Hematopoietic multipotent progenitor cell treated with erythropoietin and hydrocortisone succinate and interleukin-3 and kit ligand, for 17 days (in vitro differentiated cells): ENCODE data around the gene SLC24A3.

Experiments used
- DNase-seq: peaks from one replicate; pipeline ENCODE4 v3.0.0-alpha.2; 2015; ENCODE audit warnings: low spot score

The SLC24A3 gene

DNA sequence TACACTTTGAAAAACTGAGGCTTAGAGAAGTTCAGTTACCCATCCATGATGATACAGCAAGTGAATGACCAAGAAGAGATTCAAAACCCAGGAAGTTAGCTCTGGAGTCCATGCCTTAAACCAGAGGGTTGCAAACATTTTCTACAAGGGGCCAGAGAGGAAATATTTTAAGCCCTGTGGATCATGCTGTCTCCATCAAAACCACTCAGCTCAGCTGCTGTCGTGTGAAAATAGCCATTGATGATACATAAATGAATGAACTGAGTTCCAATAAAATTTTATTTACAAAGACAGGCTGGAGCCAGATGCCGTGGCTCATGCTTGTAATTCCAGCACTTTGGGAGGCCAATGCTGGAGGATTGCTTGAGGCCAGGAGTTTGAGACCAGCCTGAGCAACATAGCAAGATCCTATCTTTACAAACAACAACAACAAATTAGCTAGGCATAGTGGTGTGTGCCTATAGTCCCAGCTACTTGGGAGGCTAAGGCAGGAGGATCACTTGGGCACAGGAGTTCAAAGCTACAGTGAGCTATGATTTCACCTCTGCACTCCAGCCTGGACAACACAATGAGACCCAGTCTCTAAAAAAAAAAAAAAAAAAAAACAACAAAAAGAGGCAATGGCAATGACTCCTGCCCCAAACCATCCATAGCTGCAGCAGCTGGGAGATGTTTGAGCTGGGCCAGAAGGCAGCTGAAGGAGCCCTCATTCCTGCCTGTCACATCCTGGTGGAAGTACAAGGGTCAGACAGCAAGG lies 501.6 kb downstream of the SLC24A3 start:
- DNase-seq: no peak

DNA sequence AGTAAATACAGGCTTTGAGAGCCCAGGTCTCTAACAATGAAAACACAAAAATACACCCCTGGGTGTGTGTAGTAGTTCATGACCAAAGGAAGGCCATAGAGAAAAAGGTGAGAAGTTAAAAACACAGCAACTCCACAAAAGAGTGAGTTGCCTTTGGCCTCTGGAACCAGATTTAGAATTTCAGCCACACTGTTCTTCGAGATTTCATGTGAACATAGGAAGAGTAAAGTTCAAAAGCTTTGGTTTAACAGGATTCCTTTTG lies 502.1 kb downstream of the SLC24A3 start:
- DNase-seq: no peak

DNA sequence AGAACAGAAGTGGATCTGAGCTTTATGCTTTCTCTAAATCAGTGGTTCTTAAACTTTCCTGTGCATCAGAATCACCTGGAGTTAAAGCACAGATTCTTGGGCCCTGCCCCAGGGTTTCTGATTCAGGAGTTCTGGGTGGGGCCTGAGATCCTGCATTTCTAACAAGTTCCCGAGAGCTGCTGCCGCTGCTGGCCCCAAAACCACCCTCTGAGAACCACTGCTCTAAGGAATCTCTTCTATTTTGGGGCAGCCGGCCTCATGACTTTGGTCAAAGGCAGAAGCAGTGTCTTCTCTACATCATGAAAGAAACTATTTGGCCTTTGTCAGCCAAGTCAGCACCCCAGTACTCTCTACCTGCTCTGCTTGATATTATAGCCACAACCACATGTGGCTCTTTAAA lies 503.5 kb downstream of the SLC24A3 start:
- no peak for DNase-seq

DNA sequence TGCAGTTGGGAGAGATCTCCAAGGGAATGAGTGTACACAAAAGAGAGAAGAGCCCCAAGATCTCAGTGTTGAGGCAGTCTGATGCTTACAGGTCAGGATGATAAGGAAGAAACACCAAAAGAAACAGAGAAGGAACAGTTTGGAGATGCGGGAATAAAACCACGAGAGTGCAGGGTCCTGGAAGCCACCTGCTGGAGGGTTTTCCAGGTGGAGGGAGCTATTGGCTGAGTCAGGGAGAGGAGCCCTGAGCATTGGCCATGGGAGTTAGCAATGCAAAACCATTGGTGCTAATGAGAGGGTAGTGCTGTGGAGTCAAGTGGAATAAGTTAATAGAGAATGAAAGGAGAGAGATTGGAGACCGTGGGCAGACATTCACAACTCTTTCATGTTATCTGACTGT lies 506.4 kb downstream of the SLC24A3 start:
- DNase-seq: no peak

DNA sequence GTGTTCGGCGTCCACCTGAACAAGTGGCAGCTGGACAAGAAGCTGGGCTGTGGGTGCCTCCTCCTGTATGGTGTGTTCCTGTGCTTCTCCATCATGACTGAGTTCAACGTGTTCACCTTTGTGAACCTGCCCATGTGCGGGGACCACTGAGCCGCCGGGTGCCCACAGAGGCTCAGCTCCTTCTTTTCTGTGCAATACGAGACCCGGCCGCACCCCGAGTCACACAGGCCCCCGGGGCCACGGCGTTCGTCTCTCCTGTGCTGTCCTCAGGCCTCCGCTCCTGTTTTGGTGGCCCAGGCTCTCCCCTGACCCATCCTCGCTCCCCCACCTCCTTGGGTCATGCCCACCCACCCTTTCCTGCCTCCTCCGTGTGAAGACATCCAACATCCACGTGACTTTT lies 508.5 kb downstream of the SLC24A3 start:
- no peak for DNase-seq

DNA sequence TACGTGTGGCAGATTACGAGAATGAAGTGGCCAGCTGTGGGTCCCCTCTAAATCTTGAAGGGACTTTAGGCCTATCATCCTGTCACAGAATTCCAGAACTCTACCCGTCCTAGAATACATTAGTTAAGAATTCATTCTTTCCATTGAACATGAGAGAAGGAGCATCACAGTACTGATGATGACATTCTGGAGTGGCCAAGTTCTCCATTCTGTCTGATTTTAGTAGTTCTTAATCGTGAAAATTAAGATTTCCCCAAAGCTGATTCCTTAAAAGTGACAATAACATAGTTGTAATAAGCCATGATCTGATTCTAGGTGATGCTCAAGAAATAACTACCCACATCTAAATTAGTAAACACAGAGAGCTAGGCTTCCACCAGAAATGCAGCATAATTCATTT lies 510.6 kb downstream of the SLC24A3 start:
- DNase-seq: no peak

DNA sequence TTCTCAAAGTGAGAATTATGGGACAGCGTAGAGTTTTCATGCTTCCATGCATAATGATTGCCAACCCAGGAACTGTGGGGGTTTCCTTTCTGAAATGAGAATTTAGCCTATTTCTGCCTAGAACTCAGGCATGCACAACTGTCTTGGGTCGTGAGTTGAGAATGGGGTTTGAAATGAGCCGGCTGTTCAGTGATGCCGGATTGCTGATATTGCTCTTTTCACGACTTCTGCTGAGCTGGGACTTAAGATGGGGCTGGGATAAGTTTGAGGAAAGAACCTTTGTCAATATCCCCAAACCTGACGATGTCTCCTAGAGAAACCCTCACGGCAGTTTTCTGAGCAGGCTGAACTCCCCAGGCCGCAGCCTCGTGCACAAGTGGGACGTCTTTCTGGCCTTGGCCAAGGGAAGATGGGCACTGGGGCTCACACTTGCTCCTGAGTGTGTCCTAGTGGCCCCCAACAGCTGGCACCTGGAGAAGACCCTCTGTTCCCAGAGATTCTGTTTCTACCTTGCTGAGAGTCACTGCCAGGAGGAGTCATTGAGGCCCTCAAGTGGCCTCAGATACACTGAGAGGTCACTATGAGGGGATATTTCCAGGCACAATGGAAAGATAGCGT lies 511.5 kb downstream of the SLC24A3 start:
- no peak for DNase-seq

DNA sequence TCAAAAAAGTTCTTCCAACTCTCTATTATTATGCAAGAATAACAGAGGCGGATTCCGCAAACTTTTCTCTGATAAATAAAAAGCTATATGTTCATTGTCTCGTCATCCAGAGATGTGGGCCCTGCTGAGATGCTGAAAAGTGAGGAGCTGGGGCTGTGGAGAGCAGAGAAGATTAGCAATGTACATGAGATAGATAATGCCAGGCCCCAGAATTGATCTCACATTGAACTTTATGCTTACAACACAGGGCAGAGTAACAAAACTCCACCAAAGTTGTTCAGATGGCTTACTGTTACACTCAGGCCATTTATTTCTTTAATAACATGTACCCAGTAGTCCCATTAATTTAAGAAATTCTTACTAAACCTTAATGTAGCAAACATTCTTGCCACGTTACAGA lies 512.9 kb downstream of the SLC24A3 start:
- no peak for DNase-seq

DNA sequence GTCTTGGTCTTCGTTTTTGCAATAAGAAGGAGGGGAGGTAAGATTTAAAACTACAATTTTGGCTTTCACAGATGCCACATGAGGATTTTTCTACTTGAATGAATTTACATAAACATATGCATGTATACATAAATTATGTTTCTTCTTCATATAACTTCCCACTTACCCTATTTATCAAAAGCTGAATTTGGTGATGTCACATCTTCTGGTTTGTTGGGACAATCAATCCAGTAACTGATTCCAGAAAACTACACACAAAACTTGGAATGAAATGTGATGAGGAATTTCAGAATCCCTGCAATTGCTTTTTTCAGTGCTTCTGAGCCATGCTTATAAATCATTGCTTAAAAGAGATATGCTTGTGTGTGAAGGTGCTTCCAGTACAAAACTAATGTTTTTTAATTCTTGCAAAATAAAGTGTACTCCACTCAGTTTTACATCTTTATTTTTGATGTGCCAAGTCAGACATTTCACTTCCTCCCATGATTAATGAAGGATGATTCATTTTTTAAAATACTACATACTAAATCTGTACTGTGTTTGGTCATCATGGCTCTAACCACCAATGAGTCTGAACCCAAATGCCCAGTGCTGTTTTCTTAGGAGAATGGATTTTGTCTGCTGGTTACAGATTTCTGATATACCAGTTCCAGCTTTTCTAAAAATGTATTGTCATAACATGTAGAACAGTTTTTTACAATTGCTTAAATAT lies 513.5 kb downstream of the SLC24A3 start:
- no peak for DNase-seq

DNA sequence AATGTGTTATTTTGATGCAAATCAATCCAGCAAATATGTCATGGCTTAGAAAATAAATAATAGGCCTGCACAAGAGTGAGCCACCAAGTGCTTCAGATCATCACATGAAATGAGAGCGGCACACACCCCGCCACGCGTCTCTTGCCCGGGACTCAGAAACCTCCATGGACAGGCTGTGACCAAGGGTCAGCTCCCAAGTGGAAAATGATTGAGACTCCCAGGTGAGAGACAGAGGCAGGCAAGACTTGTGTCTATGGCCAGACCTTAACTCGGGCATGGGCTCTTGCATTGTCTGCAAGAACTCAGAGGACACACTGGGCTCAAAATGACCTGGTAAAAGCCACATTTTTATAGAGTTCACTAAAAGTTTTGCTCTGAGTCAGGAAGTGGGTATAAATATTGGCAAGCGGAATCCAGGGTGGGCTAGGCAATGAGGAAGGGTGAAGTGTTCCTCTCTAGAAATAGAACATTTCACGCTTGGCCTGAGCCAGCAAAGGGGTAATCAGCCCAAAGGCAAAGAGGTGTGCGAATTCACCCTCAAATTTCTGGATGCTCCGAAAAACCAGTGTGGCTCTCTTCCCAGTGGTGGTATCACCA lies 514.9 kb downstream of the SLC24A3 start:
- no peak for DNase-seq

DNA sequence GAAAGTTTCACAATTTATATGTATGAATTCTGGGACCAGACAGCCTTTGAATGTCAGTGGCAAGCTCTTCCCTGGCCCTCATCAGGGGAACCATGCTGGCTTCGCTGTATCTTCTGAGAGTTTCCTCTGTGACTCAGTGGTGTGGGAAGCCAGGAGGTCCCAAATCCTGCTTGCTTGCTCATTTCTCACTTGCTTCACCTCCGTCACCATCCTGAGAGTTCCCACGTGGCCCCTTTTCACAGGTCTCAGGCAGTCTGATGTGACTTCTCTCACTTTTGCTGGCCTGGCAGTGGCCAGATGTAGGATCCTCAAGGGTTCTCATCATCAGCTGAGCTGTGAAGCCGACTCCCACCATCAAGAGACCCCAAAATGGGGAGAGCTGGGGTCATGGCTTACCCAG lies 517.2 kb downstream of the SLC24A3 start:
- DNase-seq: no peak

DNA sequence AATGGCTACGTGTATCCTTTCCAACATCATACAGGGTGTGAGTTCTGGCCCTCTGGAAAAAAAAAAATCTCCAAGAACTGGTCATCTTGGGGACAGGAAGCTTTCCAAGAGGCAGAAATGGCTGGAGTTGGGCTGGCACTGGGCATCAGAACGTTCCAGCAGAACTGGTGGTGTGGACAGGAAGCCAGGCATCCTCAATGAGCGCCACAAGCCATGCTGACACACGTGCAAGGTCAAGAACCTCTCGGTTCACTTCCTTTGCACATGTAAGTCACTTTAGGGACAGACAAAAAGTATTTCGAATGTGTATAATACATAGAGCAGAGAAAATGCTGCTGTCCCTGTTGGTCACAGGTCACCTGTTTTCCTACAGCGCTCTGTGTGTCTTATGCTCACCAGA lies 518.3 kb downstream of the SLC24A3 start:
- no peak for DNase-seq

DNA sequence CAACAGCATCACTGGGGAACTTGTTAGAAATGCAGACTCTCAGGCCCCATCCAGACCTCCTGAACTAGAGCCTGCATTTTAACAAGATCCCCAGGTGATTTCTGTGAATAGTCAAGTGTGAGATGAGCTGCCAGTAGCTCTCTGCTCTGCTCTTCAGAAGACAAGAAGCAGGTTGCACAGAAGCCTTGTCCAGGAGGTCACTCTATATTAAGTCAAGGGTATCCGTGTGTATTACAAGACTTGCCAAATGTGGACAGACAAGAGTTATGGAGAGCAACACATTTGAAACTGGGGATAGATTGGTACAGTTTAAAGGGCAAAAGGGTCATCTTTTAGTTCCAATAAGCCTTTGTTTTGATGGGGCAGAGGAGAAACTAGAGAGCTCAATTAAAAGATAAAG lies 522.4 kb downstream of the SLC24A3 start:
- DNase-seq: no peak

DNA sequence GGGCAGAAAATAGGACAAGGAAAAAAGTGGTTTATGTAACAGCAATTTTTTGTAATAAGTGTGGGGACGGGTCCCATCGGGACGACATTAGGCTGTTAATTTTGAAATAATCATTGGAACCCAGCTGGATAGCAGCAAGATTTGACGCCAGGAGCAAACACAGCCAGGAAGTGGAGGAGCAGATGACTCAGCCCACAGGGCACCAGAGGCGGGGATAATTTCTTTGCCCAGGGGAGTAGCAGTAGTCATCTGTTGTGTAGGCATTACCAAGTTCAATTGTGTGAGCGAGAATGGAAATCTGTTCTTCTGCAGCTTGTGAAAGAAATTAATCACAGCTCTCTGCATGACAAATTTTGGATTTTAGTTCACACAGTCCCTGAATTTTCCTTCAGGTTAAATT lies 523.0 kb downstream of the SLC24A3 start:
- no peak for DNase-seq

DNA sequence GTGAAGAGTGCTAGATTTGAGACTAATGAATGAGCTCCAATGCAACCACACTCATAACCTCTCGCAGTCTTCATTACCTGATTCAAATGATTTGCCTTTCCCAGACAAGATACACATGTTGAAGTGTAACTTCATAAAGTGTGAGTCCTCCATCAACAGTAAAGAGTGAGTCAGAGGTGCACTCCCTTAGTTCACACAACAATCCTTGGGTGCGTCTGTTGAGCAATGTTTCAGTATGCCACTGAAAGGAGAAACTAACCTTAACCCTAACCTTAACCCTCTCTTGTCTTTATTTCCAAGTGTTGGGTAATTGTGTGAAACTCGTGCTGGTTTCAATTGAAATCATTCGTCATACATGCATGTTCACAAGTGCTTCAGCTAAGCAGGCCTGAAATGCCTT lies 524.6 kb downstream of the SLC24A3 start:
- no peak for DNase-seq

DNA sequence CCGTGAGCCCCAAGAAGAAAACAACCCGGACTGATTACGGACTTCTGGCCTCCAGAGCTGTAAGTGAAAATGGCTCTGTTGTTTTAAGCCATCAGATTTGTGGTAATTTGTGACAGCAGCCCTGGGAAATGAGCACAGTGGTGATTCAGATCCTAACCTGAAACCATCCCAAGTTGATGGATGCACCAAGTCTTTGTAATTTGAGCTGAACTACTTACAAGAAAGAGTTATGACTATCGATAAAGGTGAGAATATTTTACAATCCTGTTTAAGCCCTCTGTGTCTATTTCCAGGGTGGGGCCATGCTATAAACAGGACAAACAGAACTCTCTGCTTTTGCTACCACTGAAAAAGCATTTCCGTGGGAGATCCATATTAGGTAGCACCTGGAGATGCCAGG lies 526.5 kb downstream of the SLC24A3 start:
- no peak for DNase-seq

DNA sequence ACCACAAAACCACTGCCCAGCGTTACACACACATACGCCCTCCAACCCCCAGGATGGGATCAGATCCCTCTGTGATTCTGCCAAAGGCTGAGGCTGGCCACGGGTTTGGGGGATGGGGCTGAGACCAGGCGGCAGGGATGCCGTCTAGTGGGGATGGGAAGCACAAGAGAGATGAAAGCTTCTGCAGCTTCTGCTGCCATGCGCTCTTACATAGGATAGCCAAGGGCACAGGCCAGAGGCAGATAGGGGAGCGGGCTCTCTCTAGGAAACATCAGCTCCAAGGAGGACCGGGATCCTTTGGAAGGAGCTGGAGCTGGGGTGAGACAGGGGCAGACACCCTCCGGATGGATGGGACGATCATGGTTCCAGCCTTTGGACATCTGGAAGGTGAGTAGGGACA lies 526.9 kb downstream of the SLC24A3 start:
- no peak for DNase-seq

DNA sequence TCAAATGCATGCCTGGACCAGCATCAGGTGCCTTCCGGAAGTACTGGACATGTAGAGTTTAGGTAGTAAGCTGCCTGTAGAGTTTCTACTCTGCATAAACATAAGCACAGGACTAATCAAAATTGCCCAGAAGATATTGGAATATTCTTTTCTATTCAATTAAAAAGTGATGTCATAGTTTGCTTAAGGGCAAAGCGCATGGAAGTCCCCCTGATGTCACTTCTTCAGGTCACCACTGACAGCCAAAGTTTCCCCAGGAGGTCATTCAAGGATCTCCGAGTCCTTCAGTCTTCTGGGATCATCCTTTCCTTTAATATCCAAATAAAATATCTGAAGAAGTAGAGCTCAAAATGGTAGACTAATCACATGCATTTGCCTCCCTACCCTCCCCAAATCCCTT lies 528.1 kb downstream of the SLC24A3 start:
- DNase-seq: no peak

DNA sequence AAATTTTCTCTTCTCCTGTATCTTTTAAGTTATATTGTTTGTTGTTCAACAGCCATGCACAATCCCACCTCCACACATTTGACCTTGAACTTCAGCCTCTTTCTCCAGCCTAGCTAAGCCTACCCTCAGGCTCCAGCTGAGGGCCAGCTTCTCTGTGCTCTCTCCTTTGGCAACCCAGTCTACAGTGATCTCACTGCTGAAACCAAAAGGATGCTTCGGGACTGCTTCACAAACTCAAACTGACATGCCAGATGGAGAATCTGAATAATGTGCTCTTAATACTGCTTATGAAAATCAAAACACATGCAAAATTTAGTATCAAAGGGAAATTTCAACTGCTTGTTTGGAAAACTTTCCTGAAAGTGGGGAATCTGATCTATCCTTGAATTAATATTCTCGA lies 529.5 kb downstream of the SLC24A3 start:
- DNase-seq: no peak

DNA sequence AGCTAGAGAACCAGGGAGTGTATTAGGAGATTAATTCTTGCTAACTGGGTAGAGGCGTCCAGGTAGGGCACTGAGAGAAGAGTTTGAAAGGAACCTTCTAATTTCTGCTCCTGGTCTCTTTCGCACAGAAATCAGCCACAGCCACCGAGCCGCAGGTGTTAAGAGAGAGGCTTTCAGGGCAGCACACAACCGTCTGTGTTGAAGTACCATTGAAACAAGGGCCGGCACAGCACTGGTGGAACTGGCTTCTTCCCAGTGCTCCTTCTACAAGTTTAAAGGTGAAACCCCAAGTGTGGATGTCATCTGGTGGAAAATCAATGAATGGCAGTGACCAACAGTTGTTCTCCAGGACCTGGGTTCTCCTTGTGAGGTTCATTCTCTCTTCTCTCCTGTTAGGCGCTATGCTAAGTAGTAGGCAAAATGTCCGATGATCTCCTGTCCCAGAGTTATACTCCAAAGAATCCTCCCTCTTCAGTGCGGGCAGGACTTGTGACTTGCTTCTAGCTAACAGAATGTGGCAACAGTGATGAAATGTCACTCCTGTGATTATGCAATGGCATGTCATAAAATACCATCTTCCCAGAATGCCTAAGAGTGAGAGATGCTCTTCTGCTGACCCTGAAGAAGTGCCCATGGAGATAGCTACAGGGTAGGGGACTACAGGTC lies 530.7 kb downstream of the SLC24A3 start:
- no peak for DNase-seq

DNA sequence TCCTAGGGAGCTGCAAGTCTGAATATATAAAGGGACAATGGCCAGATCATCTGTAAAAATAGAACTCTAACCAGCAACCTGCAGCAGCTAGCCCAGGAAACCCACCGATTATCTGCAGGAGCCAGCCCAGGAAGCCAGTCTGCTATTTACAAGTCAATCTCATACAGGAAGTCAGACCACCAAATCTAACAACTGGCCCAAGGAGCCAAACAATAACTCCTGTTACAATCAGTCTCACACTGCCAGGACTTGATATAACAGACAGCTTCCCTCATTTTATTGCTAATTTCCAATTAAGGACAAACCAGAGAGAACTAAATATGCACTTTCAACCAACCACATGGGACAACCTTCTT lies 531.2 kb downstream of the SLC24A3 start:
- DNase-seq: no peak

DNA sequence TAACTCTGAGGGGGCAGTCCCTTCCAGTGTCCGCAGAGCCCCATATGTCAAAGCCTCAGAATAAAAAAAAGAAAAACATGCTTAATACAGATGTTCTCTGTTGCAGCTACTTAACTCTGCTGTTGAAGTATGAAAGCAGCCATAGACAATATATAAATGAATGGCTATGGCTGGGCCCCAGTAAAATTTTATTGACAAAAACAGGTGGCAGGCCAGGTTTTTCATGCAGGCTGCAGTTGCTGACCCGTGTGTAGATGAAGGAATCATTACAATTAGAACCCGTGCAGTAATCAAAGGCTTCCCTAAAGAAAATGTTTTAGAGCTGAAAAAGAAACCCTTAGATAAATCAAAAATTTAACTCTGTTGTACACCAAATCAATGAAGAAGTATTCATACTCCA lies 532.7 kb downstream of the SLC24A3 start:
- DNase-seq: no peak

DNA sequence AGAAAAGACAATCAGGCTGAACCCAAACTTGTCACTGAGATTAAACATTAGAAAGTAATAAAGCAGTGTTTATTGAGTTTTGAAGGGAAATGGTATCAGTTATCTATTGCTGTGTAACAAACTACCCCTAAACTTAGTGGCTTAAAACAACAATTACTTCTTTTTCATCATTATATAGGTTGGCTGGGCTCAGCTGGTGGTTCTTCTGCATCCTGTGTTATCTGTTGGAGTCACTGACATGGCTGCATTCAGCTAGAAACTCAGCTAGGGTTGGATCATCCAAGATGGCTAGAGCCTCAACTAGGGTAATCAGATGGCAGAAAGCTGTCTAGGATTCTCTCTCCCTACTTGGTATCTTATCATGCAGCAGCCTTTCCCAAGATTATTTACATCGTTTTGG lies 533.1 kb downstream of the SLC24A3 start:
- no peak for DNase-seq
